ENCODE results near the gene HUS1.

DNA sequence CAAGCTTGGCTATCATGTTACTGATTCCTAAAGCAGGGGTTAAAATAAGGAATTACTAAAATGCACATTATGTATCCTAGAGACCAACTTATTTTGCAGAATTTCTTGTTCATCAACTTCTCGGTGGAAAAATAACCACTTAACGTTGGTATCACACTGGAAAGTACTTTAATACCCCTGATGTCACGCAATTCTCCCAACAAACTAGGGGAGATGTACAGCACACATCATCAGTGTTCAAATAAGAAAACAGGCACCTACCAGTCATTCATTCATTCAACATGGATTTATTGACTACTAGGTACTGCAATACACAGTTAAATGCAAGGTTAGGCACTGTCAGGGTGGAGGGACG, 648 bp downstream of the HUS1 start:
- TF ChIP-seq, protein P1, sequence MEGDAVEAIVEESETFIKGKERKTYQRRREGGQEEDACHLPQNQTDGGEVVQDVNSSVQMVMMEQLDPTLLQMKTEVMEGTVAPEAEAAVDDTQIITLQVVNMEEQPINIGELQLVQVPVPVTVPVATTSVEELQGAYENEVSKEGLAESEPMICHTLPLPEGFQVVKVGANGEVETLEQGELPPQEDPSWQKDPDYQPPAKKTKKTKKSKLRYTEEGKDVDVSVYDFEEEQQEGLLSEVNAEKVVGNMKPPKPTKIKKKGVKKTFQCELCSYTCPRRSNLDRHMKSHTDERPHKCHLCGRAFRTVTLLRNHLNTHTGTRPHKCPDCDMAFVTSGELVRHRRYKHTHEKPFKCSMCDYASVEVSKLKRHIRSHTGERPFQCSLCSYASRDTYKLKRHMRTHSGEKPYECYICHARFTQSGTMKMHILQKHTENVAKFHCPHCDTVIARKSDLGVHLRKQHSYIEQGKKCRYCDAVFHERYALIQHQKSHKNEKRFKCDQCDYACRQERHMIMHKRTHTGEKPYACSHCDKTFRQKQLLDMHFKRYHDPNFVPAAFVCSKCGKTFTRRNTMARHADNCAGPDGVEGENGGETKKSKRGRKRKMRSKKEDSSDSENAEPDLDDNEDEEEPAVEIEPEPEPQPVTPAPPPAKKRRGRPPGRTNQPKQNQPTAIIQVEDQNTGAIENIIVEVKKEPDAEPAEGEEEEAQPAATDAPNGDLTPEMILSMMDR (IDR thresholded peaks at IDR 0.05): no peak
- TF ChIP-seq POLR2A (IDR thresholded peaks at IDR 0.05): no peak

Measured in adrenal gland (tissue), 5 donors.